Testis (tissue), 2 donors: ENCODE measurements around the gene GPR31.
"Not testable (repeated sequence)": the region's sequence is repeated elsewhere in the genome, so short reads cannot be mapped to it uniquely, and the experiment has no call there.

Source experiments
- CTCF ChIP-seq, 3 experiments: fragments of 450-650 bp in 2 of 3; fragments of 200-600 bp in 1 of 3; sonication (generic) in 1 of 3; IDR thresholded peaks; one replicate each; pipeline ENCODE4 v1.5.1; 2016 to 2019; ENCODE audit warnings: antibody characterized with exemption in 3 of 3, mild to moderate bottlenecking in 2 of 3, moderate library complexity in 1 of 3
- POLR2A ChIP-seq: fragments of 450-650 bp; IDR thresholded peaks from one replicate; pipeline ENCODE4 v1.6.1; 2017; ENCODE audit warnings: antibody characterized with exemption, mild to moderate bottlenecking, moderate library complexity

- TF ChIP-seq CTCF (IDR thresholded peaks at IDR 0.05); POLR2A: not testable (repeated sequence)
Measured at GRCh38 chr6:167168296-167168695, 10.5 kb upstream of the GPR31 start.
